ENCODE data around the gene CXCL1. TPM values are rescaled to one million over a fixed set of nuclear protein-coding genes. Genes with fewer than 3 reads are reported as not detected.

CXCL1 gene
- total and polyA plus RNA-seq, 2 donors (not counting 3 experiments of a cell fraction or from before 2014, with no cell fraction given): 20.0 to 26.7 TPM

DNA sequence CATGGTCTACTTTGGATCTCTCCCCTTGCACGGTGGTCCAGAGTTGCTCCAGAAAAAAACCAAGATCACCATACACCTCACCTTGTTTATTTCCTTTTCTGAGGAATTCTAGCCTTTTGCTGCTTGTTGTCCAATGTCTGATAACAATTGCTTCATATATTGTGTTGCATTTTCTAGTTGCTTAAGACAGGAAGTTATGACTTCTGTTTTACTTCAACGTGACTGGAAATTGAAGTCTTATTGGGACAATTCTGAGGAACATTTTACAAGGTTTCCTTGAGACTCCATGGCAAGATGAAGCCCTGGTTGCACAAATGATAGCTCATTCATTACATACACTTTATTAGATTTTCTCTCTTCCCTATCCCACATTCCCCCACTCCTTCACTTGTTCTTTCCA is 5.2 kb downstream of the CXCL1 start:
- dilution Hi-C loops (cut with MboI; ENCODE audit: extremely low pct_ligation_motif_present, low sequenced_read_pairs): no loop called here
- H2AFZ ChIP-seq (ENCODE audit: low read depth, low read length): no peak overlapping the region
- no peak overlapping the region for H3K4me3 ChIP-seq (replicated peaks in 1 of 3; ENCODE audit: insufficient read depth in 1 of 3, low read depth in 1 of 3, low read length in 3 of 3)
- no peaks in the 10 kb centered on the region for H3K36me3 ChIP-seq (ENCODE audit: control insufficient read depth in 2 of 2, extremely low read depth in 1 of 2, insufficient read depth in 2 of 2, low read length in 2 of 2)
- intact Hi-C loops (cut with micrococcal nuclease): no loop called here
- no peaks in the 10 kb centered on the region for H3K27me3 ChIP-seq (ENCODE audit: control insufficient read depth in 2 of 2, insufficient read depth in 2 of 2, low read length in 2 of 2)
- no peak overlapping the region for H3K27ac ChIP-seq (ENCODE audit: insufficient read depth, low read depth, low read length)
- H3K9ac ChIP-seq (replicated peaks; ENCODE audit: extremely low read depth, insufficient read depth, low read length): no peak overlapping the region
- no peaks in the 10 kb centered on the region for H3K9me3 ChIP-seq (replicated peaks; ENCODE audit: control insufficient read depth, insufficient read depth, low read length)
- FAIRE-seq (no peak), DNase-seq (ENCODE audit: low read depth, low spot score) (no peak)
- no peaks in the 10 kb centered on the region for H3K9me1 ChIP-seq (replicated peaks; ENCODE audit: control insufficient read depth, extremely low read depth, insufficient read depth, low read length)
- no TSS peak for BruUV-seq (replicated peaks)
- H3K79me2 ChIP-seq (ENCODE audit: control insufficient read depth, insufficient read depth, low read length): peaks cover 4% of the 10 kb centered on the region
- H4K20me1 ChIP-seq (replicated peaks; ENCODE audit: control insufficient read depth, extremely low read depth, insufficient read depth, low read length): no peaks in the 10 kb centered on the region
- peaks cover 26% of the 10 kb centered on the region for H3K4me1 ChIP-seq (ENCODE audit: control insufficient read depth, extremely low read depth, insufficient read depth, low read length)
- ChIA-PET CTCF (no interaction called here), POLR2A (no interaction called here)
- TF ChIP-seq MAX (IDR thresholded peaks at IDR 0.05; ENCODE audit: insufficient read depth, insufficient read length): no peak
- no peak for TF ChIP-seq JUN (IDR thresholded peaks at IDR 0.05; ENCODE audit: borderline replicate concordance, insufficient read depth, insufficient read length, low read depth)
- TF ChIP-seq, protein P1, sequence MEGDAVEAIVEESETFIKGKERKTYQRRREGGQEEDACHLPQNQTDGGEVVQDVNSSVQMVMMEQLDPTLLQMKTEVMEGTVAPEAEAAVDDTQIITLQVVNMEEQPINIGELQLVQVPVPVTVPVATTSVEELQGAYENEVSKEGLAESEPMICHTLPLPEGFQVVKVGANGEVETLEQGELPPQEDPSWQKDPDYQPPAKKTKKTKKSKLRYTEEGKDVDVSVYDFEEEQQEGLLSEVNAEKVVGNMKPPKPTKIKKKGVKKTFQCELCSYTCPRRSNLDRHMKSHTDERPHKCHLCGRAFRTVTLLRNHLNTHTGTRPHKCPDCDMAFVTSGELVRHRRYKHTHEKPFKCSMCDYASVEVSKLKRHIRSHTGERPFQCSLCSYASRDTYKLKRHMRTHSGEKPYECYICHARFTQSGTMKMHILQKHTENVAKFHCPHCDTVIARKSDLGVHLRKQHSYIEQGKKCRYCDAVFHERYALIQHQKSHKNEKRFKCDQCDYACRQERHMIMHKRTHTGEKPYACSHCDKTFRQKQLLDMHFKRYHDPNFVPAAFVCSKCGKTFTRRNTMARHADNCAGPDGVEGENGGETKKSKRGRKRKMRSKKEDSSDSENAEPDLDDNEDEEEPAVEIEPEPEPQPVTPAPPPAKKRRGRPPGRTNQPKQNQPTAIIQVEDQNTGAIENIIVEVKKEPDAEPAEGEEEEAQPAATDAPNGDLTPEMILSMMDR (IDR thresholded peaks at IDR 0.05; ENCODE audit: extremely low read depth in 1 of 2, insufficient read depth in 1 of 2, low read depth in 1 of 2, low read length in 2 of 2): no peak
- no peak for TF ChIP-seq GATA2 (IDR thresholded peaks at IDR 0.05; ENCODE audit: insufficient read depth, insufficient read length, low read depth, low read length)
- no peak for TF ChIP-seq EZH2 (IDR thresholded peaks at IDR 0.05; ENCODE audit: borderline replicate concordance, low read depth, low read length, severe bottlenecking)
- no peak for TF ChIP-seq POLR2A (IDR thresholded peaks at IDR 0.05; ENCODE audit: low read depth, low read length)
- TF ChIP-seq FOS (IDR thresholded peaks at IDR 0.05; ENCODE audit: borderline replicate concordance, insufficient read depth, low read length): no peak
- no peak for TF ChIP-seq MYC (IDR thresholded peaks at IDR 0.05; ENCODE audit: low read depth, low read length)
- TF ChIP-seq POLR2AphosphoS5 (IDR thresholded peaks at IDR 0.05; ENCODE audit: insufficient read depth, low read depth, low read length): no peak
- no peak overlapping the region for H3K4me2 ChIP-seq (ENCODE audit: insufficient read depth, low read length)
